Renal cortex interstitium (tissue), 11 donors: ENCODE measurements around the gene CTIF. TPM values are rescaled to one million over a fixed set of nuclear protein-coding genes. Genes with fewer than 3 reads are reported as not detected.
"Not testable (repeated sequence)": the region's sequence is repeated elsewhere in the genome, so short reads cannot be mapped to it uniquely, and the experiment has no call there.

Experiments used
- DNase-seq, 11 donors: peaks; one replicate each; pipeline ENCODE4 v3.0.0-alpha.2; 2013; ENCODE audit warnings: low read depth in 9 of 11, low spot score in 4 of 11; ENCODE audit errors: extremely low read depth in 1 of 11
- polyA plus RNA-seq, 3 donors: library from polyadenylated mRNA; unstranded; fragments of 120-200 nt; gene quantifications; one replicate each; pipeline ENCODE4 v1.2.1, GENCODE V29; 2013; ENCODE audit not compliant: insufficient read length in 3 of 3

The CTIF gene
- polyA plus RNA-seq, 3 donors = 17.9 to 26.5 (median 22.6) TPM

DNA sequence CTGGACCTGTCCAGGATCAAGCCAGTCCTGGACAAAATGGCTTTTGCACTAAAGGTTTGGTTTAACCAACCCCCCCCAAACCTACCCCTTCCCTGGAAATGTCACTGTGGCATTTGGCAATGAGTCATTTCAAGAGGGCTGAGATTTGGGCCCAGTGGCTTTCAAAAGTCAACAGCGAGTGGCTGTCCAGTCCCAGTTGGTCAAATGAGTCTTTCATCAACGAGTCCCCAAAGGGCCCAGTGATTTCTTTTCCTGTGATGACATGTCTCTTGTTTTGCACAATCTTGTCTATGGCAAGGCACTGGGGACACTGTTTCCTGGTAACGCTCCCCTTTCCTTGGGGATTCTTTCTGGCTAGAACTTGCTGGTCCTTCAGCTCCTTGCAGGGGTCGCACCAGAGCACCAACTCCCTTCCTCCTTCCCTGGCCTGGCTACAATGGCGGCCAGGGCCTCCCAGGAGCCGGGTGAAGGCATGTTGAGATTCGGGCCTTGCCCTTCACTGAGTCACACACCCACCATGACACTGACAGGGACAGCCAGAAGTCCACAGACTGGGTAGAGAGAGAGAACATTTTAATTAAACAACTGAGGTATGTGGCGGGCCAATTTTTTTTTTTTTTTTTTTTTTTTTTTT is 324.7 kb downstream of the CTIF start:
- DNase-seq = no peak

DNA sequence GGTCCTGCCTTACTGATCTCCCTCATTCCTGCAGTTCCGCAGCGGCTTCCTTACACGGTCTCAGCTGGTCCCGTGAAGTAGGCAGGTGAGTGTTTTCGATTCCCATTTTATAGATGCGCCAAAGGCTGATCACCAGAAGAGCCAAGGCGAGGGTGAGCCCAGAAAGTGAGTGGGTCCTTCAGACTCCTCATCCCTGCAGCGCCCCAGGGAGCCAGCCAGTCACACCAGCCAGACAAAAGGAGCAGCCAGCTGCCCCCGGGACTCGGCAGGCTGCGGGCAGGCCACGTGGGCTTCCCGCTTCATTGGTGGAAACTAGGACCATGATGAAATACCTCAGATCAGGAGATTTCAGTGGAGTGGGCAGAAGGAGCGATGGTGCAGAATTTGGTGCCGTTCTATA is 326.0 kb downstream of the CTIF start:
- DNase-seq = no peak

DNA sequence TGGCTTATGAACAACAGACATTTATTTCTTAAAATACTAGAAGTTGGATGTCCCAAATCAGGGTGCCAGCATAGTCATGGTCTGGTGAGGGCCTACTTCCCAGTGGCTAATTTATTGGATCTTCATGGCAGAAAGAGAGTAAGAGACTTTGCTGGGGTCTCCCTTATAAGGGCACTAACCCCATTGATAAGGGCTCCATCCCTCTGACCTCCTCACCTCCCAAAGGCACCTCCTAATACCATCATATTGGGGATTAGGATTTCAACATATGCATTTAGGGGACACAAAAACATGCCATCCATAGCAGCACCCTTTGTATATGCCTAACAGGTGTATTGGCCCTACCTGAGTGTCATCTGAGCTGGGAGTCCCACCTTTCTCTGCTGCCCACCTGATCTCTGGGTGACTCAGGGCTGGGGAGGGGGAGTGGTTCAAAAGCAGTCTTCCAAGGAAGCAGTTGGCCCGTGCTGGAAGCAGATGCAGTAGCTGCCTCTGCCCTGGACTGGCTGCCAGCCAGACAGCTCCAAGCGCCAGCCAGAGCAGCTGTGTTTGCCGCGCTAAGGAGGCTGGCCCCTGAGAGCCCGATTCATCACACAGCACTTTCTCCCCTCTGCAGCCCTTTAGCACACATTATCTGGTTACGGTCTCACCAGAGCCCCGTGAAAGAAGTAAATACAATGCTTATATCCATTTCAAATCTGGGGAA is 327.4 kb downstream of the CTIF start:
- no peak for DNase-seq

DNA sequence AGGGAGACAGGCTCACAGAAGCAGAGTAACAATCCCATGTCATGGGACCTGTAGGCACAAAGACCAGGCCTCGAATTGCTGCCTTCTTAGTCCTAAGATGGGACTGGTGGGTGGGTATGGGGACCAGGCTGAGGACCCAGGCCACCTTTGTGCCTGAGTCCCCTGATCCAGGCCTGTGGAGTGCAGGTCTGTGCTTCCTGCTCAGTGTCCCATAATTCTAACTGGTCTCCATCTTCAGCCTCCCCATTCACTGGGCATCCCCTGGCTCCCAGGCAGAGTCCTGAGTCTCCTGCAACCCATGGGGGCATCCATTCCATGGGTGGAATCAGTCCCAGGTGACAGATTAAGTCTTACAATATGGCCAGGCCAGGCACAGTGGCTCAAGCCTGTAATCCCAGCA is 328.0 kb downstream of the CTIF start:
- no peak for DNase-seq

DNA sequence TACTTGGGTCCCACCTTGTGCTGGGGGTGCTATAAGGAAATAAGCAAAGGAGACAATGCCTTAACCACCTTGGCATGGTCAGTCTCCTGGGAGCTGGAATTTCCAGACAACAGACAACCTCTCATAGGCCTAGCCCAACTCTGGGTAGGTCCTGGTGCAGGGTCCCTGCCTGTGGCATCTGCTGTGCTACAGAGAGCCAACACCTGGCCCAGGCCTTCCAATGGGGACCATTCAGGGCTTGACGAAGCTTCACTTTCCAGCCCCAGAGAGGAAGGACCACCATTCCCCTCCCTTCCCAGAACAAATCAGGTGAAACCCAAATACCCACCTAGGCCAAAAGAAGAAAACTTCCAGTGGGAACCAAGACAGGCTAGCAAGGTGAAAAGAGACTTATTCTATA is 329.1 kb downstream of the CTIF start:
- no peak for DNase-seq

DNA sequence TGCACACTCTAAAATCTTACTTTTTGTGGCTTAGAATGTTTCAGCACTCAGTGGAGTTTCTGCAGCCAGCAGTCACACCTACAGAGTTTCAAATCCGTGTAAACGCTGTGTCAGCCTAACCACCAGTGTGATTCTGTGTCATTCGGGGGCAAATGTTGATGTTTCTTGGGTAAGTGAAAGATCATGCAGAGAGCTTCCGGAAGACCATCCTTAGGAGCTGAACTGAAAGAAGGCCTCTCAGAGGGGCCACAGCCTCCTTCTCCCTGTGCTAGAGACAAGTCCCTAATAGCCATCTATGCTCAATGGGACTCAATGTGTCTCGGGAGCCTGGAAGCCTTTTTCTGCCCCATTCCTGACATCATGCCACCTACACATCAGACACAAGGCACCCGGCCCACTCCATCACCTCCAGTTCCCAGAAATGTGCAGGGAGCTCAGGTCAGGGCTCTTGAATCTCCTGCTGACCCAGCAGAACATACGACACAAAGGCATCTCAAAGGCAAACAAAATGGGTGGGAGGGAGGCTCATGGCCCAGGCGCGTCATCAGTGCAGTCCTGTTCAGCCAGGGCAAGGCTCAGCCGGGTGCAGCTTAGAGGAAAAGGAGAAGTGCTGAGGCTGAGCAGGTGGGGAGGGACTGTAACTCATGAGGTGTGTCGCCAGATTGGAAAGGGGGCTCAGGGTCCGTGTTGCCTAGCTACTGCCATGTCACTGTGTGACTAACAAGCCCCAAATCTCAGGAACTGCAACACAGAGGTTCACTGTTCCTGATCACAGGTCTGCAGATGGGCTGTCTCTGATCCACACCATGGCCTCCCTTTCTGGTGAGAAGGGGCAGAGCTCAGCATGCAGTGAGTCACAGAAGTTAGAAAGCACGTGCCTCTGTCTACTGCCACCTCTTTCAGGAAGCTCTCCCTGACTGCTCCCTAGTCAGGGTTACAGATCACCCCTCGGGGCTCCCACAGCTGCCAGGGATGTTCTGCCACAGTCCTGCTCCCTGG is 329.9 kb downstream of the CTIF start:
- no peak for DNase-seq

DNA sequence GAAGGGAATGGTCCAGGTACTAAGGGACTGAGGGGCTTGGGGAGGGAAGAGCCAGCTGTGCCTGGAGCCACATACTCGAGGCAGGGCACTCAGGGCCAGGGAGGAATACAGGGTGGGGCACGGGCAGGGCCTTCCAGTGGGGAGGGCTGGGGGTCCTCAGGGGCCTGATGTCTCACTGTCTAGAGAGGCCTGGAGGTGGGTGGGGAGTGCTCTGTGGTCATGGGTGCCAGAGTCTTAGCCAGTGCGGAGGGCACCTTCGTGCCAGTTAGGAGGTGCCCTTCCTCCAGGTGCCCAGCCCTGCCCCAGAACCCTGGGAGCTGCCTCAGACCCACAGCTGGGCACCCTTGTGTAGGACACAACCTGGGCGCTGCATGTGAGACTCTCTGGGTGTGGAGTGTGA is 330.8 kb downstream of the CTIF start:
- no peak for DNase-seq

DNA sequence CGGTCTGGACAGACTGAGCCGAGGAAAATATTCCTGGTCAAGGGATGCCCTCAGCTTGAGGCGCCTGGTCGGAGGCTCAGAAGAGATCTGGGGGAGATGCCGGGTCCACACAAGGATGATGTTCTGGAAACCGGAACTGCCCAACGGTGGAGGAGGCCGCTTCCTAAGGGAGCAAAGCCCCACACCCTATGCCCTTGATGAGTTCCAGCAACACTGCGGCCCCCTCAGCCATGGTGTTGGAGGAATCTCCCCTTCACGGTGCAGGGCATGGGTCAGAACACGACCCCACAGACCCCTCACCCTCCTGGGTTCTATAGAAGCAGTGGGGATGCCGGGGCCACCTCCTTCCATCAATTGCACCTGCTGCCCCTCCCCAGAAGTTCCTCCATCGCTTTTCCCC is 332.1 kb downstream of the CTIF start:
- not testable (repeated sequence) for DNase-seq

DNA sequence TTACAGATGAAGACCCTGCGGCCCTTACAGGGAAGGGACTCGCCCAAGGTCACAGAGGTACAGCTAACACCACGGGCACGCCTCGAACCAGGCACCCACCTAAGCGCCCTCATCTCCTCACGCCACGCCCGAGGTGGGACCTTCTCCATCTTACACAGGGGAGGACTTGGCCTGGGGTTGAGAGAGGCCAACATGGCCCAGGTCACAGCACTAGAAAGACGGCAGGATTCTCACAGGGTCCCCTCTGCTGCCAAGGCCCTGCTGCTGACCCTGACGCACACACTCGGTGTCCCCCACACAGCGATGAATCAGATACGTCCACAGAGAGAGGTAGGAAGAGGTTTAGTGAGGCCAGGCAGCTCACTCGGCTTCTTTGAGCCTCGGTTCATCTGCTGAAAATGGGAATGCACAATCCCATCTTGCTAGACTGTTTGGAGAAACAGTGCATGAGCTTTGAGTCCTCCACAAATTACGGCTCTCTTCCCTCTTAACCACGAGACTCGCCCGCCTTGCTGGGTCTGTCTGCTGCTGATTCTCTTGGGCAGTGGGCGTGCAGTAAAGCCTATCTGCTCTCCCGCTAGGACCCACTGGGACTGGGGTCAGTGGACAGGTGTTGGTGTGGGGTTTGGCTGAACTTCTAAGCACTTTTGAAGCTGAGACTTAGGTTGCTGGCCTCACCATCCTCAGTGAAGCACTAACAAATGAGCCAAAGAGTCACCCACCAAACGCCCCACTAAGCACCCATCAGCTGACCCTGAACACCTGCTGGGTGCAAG is 332.7 kb downstream of the CTIF start:
- no peak for DNase-seq

DNA sequence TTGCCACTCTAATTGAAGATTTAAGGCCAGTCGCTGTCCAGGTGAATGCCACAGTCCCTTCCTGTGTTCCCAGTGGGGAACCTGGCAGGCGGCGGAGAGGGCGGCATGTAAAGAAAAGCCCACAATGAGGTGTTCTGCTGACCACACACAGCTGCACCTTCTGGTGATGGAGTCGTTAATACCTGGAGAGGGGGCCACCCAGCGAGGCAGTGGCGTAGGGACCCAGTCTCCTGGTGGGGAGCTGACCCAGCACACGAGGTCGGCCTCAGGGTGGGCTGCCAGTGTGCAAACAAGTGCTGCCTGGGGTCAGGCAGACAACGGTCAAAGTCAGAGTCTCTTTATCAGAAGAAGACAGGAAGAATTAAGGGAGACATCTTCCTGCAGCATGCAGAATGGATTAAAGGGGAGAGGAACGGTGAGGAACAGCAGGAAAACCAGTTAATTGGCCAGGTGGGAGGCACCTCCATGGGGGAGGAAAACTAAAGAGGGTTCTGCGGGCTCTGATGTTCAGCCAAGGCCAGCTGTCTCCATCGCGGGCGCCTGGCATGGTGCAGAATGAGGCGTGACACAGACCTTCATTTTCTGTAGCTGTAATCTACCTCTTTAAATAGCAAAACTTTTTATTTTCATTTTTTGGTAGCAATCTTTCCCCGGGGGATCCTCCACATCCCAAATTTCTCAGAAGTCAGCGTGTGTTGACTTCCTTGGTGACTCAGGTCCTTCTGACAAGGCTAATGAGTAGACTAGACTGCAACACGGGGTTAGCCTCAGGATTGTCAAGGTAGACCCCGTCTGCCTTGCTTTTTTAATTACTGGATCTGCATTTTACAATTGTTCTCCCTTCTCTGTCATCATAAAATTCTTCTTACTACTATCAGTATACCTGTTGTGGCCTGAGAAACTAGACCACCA is 333.7 kb downstream of the CTIF start:
- DNase-seq = no peak

DNA sequence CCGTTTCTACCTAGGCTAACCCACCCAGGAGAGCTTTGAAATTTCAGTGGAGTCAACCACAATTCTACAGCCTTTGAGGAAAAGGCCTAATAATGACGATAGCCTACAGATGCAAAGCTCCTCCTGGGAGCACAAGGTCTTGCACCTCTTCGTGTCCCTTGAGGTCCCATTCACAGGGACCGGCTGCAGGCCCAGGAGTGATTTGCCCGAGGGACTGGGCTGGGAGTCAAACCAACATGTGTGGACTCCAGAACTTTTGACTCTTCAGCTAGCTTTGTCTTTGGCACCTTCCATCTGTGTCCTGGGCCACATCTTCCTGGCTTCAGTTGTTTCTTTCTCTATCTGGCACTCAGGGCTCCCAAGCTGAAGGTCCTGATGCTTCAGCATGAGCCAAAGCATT is 335.4 kb downstream of the CTIF start:
- no peak for DNase-seq

DNA sequence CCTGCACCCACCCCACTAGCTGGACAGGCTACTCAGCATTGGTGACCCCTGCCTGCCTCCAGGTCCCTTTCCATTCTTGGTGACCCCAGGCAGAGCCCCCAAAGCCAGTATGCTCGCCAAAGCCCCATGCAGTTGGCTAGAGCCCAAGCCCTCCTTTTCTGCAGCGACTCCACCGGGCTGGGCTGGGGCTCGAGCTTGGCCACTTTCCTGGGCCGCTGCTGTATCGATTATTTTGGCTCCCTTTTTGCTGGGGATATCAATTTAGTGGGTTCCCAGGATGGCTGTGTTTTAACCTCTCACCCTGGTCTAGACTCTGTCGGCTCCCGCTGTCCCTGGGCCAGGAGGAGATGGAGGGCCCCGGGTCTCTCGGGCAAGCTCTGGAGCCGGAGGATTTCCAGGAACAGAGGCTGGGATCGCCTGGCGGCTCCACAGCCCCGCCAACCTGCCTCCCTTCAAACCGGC is 335.9 kb downstream of the CTIF start:
- no peak for DNase-seq

DNA sequence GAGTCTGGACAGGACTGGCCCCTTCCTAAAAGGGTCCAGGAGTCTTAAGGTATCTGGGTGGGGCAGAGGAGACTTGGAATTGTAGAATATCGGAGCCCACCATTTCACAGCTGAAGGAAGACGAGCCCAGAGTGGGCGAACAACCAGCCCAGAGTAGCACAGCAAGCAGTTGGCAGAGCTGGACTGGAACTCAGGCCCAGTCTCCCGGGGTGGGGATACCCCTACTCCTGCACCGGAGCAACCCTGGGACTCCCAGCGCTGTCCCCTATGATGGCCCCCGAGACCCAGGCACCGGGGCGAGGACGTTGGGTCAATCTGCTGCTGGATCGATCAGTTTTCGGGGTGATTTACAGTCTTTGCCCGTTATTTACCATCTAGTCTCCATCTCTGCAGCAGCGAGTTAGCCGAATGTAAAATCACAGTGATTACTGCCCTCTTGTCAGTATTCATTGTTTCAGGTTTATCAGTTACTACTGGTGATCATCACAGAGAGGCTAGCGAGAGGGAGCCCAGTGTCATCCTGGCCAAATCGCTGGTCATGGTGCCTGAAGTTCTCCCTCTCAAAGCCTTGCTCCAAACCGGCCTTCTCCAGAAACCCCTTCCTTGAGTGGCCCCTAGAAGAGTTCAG is 336.6 kb downstream of the CTIF start:
- DNase-seq = no peak

DNA sequence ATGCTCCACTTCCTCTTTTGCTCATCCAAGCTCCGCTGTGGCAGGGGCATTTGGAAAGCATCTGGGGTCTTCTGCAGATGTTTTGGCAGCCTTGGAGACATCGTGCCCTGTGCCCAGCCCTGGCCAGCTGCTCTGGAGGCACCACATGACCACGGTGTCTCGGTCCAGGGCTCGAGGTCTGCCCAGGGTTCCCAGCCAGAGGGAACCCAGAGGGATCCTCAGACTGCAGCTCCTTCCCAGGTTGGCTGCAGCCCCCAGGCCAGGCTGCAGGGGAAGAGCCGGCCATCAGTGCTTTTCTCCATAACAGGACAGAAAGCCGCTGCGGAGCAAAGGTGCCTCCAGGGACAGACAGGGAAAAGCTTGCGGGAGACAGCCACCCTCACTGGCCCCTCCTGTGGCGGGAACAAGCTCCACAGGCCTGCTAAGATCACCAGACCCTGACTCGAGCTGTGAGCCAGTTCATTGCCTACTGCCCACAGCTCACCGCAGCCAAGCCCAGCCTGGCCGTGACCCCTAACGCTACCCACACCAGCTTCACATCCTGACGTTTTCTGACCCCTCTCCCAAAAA is 337.2 kb downstream of the CTIF start:
- DNase-seq = no peak

DNA sequence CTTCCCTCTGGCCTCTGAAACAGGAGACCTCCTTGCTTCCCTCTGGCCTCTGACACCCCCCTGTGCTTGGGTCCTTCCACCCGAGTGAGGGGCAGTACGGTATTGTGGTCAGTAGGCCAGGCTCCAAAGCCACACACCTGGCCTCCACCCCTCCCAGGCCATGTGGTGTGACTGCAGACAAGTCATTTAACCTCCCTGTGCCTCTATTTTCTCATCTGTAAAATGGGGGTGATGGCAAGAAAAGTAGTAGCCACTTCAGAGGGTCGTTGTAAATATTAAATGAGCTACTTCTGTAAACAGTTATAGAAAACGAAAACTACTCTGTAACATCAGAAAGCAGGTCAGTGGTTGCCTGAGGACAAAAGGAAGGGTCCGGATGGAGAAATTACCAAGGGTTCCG is 337.8 kb downstream of the CTIF start:
- no peak for DNase-seq

DNA sequence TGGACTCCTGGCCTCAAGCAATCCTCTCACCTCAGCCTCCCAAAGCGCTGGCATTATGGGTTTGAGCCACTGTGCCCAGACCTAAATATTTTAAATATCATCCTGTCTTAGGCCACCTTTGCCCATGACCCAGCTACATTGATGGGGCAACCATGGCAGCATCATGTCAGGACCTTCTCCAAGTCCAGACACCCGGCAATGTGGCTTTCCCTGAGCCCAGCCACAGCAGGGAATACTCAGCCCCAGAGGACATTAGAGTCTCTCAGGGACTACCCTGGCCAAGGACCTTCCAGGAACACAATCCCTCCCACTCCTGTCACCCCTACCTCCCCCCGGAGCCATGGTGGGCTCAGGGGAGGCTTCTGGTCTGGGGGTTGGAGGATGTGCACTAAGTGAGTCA is 339.1 kb downstream of the CTIF start:
- no peak for DNase-seq

DNA sequence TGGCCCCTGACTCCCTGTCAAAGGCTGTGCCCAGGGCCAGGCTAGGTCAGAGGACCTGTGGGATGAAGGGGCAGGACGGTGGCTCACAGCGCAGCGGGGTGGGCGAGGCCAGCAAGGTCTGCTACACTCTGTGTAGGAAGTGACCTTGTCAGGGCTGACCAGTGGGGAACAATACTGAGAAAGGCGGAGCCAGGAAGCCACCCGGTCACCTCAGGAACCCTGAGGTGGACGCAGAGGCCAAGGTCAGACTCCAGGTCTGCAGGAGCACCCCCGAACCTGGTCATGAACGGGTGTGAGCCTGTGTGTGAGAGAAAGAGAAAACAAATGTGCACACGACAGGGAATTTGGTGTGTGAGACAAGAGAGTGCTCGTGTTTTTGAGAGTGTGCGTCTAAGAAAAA is 339.6 kb downstream of the CTIF start:
- no peak for DNase-seq
